Measurements from ENCODE around the gene SCRG1.

DNA sequence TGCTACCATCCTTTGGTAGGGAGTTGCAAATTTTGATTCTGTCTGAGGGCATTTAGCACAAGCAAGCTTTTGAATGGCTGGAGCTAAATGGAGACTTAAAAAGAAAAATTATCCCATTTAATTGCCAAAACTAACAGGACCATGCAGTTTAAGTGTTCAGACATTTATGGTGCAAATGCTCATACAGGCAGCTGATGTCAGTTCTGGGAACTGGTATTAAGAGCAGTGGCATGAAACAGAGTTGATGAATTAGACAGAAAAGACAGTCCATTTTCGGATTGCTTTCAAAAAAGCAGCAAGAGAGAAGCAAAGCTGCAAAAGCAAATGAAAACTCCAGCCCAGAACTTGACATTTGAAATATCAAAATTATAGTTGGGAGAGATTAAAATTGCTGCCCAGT is 1.3 kb downstream of the SCRG1 start:
- TF ChIP-seq POLR2A (IDR thresholded peaks at IDR 0.05; ENCODE audit: low read length) (no peak), GATA1 (IDR thresholded peaks at IDR 0.05; ENCODE audit: low read depth, low read length) (no peak)

Measured in erythroblast (primary cell).